Type B pancreatic cell (in vitro differentiated cells): ENCODE measurements around the gene DR1. TPM values are rescaled to one million over a fixed set of nuclear protein-coding genes. Genes with fewer than 3 reads are reported as not detected.
A peak's percentile ranks its signal among the peaks of the same experiment; 100 is the strongest.

Experiments
- DNase-seq: peaks from one replicate; pipeline ENCODE4 v3.0.0; 2021; ENCODE audit warnings: mixed read lengths; ENCODE audit not compliant: unreplicated experiment; ENCODE audit errors: extremely low spot score
- H3K27ac Mint-ChIP-seq: 2 replicates; pipeline ENCODE4 v1.8.0; 2021; ENCODE audit warnings: mild to moderate bottlenecking, mixed read lengths
- H3K27me3 Mint-ChIP-seq: 2 replicates; pipeline ENCODE4 v1.8.0; 2021; ENCODE audit warnings: mixed read lengths
- H3K36me3 Mint-ChIP-seq: 2 replicates; pipeline ENCODE4 v1.8.0; 2021; ENCODE audit warnings: mixed read lengths
- H3K4me1 Mint-ChIP-seq: one replicate; pipeline ENCODE4 v1.8.0; 2021; ENCODE audit warnings: mixed read lengths; ENCODE audit not compliant: unreplicated experiment
- H3K4me3 Mint-ChIP-seq: 2 replicates; pipeline ENCODE4 v1.8.0; 2021; ENCODE audit warnings: mild to moderate bottlenecking, mixed read lengths
- H3K9me3 Mint-ChIP-seq: 2 replicates; pipeline ENCODE4 v1.8.0; 2021; ENCODE audit warnings: mixed read lengths
- CTCF ChIP-seq: fragments of 200-600 bp; sonication (generic); conservative IDR thresholded peaks from 2 replicates; pipeline ENCODE4 v1.5.0; 2021; ENCODE audit warnings: antibody characterized with exemption, mild to moderate bottlenecking
- total RNA-seq: library from RNA; stranded (reverse); gene quantifications from 2 replicates; pipeline ENCODE4 v1.2.1, GENCODE V29; 2021; ENCODE audit warnings: low replicate concordance

Gene DR1
- total RNA-seq, 1 donor from 2014 or later: 49.0 TPM

- Mint-ChIP-seq H3K27me3 (no peaks in the 10 kb centered on the region), H3K4me1 (peaks cover 4% of the 10 kb centered on the region), H3K36me3 (peaks cover 5% of the 10 kb centered on the region), H3K4me3 (no peak overlapping the region), H3K27ac (no peak overlapping the region), H3K9me3 (no peaks in the 10 kb centered on the region)
- no peak for TF ChIP-seq CTCF
- no peak for DNase-seq
These were observed 38.8 kb upstream of the DR1 start for GRCh38 chr1:93306920-93307319.

GRCh38 chr1:93313026-93313425 is 32.7 kb upstream of the DR1 start:
- H3K36me3 Mint-ChIP-seq: peaks cover 9% of the 10 kb centered on the region
- TF ChIP-seq CTCF: no peak
- H3K4me1 Mint-ChIP-seq: no peaks in the 10 kb centered on the region
- DNase-seq: no peak
- no peak overlapping the region for H3K4me3 Mint-ChIP-seq
- H3K9me3 Mint-ChIP-seq: no peaks in the 10 kb centered on the region
- no peaks in the 10 kb centered on the region for H3K27me3 Mint-ChIP-seq
- H3K27ac Mint-ChIP-seq: no peak overlapping the region

GRCh38 chr1:93317207-93317606 is 28.5 kb upstream of the DR1 start:
- Mint-ChIP-seq H3K27ac (no peak overlapping the region), H3K9me3 (no peaks in the 10 kb centered on the region), H3K4me1 (no peaks in the 10 kb centered on the region), H3K36me3 (peaks cover 11% of the 10 kb centered on the region), H3K27me3 (no peaks in the 10 kb centered on the region), H3K4me3 (no peak overlapping the region)
- no peak for DNase-seq
- TF ChIP-seq CTCF: no peak

GRCh38 chr1:93317943-93318342 is 27.8 kb upstream of the DR1 start:
- H3K27me3 Mint-ChIP-seq: no peaks in the 10 kb centered on the region
- TF ChIP-seq CTCF: no peak
- no peaks in the 10 kb centered on the region for H3K4me1 Mint-ChIP-seq
- H3K9me3 Mint-ChIP-seq: no peaks in the 10 kb centered on the region
- H3K36me3 Mint-ChIP-seq: peaks cover 11% of the 10 kb centered on the region
- no peak for DNase-seq
- H3K4me3 Mint-ChIP-seq: no peak overlapping the region
- H3K27ac Mint-ChIP-seq: no peak overlapping the region

GRCh38 chr1:93321720-93322119 is 24.0 kb upstream of the DR1 start:
- no peak overlapping the region for H3K4me3 Mint-ChIP-seq
- H3K4me1 Mint-ChIP-seq: peaks cover 3% of the 10 kb centered on the region
- peaks cover 12% of the 10 kb centered on the region for H3K36me3 Mint-ChIP-seq
- H3K27me3 Mint-ChIP-seq: no peaks in the 10 kb centered on the region
- H3K9me3 Mint-ChIP-seq: no peaks in the 10 kb centered on the region
- DNase-seq: no peak
- no peak overlapping the region for H3K27ac Mint-ChIP-seq
- no peak for TF ChIP-seq CTCF

GRCh38 chr1:93322349-93322748 is 23.4 kb upstream of the DR1 start:
- Mint-ChIP-seq H3K9me3 (no peaks in the 10 kb centered on the region), H3K27ac (peak overlapping the region; percentile 49), H3K4me1 (peaks cover 3% of the 10 kb centered on the region), H3K27me3 (no peaks in the 10 kb centered on the region), H3K36me3 (peaks cover 12% of the 10 kb centered on the region), H3K4me3 (peak overlapping the region; percentile 58)
- no peak for DNase-seq
- no peak for TF ChIP-seq CTCF
